GM18499 (cell line): ENCODE results near the gene EVA1C.
"Not testable (repeated sequence)": the region's sequence is repeated elsewhere in the genome, so short reads cannot be mapped to it uniquely, and the experiment has no call there.

Source experiments
- ATAC-seq: cut with Tn5 transposase; IDR thresholded peaks from one replicate; pipeline ENCODE4 v1.9.1; 2021; ENCODE audit warnings: moderate number of reproducible peaks; ENCODE audit not compliant: insufficient read depth, unreplicated experiment

The EVA1C gene

DNA sequence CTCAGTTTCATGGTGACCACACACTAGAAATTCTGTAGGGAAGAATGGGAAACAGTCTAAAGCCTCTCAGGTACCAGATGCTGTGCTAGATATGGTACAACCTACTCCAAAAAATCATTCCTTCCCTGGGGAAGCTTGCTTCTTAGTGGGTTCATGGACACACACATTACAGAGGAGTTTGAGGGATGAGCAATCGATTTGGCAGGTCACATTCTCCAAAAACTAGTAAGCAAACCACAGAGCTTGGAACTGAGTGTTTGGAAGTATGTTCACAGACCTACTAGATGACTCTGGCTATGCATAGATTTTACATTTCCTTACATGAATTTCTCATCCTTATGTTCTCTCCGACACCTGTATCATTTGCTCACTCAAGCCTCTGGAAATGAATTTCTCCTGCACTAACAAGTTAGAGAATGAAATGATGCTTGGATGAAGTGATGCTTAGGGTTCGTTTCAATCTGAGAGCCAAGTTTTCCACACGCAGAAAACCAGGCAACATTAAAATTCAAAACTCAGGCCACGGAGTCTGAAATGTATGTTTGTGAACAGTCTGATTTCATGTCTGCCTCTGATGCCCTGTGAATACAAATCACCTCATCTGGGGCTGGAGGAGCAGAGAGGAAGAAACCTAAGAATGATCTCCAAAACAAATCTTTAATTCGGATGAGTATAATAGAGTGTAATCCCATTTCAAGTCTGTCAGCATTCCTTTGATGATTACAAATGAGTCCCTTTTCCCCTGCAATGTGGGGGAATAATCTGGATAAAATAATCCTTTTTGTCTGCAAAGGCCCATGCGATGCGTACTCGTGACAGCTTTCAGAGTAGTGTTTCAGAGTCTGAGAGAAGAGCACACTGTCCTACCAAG lies 11.0 kb downstream of the EVA1C start:
- ATAC-seq = no peak

DNA sequence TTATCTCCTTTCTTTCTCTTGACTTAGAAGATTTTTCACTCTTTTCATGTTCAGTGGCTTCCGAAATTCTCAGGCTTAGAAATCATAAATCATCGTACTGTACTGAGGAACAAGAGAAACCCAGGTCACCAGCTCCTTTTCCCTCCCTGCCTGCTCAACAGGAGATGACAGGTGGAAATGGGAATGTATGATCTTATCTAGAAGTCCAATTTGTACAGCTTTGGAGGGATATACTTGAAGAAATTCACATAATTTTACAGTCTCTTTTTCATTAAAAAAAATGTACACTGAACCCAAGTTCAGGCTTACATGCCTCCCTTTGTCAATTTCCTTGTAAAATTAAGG lies 11.7 kb downstream of the EVA1C start:
- no peak for ATAC-seq

- ATAC-seq = no peak
Observed at GRCh38 chr21:32424674-32425073, 12.2 kb downstream of the EVA1C start.

DNA sequence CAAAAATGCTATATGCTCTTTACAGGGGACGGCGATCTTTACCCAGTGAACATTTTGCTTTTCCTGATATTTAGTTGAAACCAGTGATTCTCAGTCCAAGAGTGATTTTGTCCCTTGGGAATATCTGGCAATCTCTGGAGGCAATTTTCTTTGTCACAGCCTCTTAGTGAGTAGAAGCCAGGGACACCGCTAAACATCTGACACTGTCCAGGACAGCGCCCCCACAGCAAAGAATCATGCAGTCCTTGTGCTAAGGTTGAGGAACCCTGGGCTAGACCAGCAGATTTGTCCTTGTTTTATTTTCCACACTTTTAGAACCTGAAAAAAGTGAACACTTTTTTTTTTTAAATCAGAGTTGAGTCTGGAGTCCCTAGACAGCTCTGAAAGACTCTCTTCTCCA lies 13.1 kb downstream of the EVA1C start:
- ATAC-seq = no peak

- ATAC-seq = no peak
Observed at GRCh38 chr21:32426066-32426465, 13.6 kb downstream of the EVA1C start.

- ATAC-seq = no peak
Observed at GRCh38 chr21:32426592-32427051, 14.1 kb downstream of the EVA1C start.

DNA sequence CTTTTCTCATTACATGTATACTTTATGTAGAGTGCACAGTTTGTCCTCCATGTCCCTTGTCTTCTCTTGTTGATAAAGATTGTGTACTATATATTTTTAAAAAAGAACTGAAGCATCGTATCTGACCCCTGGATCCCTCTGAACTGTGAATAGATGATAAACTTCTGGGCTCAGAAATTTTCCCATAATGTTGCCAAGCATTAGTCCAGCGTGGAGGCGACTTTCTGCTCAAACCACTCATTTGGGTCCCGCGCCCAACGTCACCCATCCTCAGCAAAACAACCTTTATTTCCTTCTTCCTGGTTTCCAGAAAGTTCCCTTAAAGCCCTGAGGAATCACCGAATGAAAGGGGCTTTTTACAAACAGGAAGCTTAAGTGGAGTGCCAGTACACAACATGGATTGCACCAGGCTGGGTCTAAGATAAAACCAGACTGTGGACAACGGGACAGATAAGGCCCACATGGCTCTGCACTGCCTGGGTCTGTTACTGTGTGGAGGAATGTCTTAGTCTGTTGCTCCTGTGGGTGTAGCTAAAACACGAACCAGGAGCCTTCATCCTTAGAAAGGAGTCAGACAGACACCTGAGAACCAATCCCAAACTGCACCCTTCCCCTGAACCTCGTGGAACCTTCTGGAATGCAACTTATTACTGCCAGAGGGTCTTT lies 15.6 kb downstream of the EVA1C start:
- no peak for ATAC-seq

- not testable (repeated sequence) for ATAC-seq
Observed at GRCh38 chr21:32432982-32433660, 20.6 kb downstream of the EVA1C start.

DNA sequence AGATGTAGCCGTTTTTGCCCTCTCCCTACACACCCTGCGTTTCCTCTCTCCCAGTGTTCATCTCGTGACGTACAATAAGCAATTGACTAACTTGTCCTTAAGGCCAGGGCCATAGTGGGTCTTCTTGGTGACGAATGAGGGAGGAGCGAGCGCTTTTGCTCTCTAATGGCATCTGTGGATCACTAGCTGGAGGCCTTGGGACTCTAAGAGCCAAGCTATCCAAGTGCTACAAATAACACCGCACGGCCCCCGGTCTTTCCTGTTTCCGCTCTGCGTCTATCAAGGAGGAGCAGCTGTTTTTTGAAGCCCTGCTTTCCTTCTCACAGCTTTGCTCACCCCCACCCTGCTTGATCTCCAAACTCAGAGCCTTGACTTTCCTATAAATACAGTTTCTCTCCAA lies 25.2 kb downstream of the EVA1C start:
- ATAC-seq = no peak

- no peak for ATAC-seq
Observed at GRCh38 chr21:32442566-32443318, 30.2 kb downstream of the EVA1C start.

DNA sequence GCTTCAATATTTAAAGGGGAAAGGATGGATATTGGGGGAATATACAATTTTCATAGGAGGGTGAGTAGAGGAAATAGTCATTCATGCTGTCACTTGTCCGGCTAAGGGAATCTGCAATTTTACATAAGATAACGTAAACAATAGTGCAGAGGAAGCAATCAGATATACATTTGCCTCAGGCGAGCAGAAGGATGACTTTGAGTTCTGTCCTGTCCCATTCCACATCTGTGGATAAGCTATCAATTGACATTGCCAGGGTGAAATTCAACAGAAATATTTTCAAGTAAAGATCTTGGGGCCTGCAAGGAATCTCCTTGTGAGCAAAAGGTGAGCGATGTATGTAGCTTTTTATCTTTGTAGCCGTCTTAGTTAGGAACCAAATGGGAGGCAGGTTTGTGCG lies 32.6 kb downstream of the EVA1C start:
- ATAC-seq = no peak

DNA sequence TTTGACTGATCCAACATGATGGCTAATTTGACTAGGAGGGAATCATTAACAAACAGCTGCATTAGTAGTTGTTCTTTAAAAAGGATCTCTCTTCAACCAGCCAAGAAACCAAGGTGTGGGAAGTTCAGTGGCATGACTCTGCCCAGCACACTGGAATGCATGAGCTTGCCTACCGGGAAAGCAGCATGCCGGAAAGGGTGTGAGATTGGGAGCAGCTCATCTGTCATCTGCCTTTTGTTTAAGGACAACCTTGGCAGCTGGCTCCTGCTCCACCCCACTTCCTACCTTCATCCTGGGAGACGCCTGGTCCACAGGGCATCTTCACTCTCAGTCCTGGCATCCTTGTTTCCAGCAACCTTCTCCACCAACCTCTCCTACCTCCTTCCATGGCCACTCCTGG lies 33.9 kb downstream of the EVA1C start:
- ATAC-seq = not testable (repeated sequence)

DNA sequence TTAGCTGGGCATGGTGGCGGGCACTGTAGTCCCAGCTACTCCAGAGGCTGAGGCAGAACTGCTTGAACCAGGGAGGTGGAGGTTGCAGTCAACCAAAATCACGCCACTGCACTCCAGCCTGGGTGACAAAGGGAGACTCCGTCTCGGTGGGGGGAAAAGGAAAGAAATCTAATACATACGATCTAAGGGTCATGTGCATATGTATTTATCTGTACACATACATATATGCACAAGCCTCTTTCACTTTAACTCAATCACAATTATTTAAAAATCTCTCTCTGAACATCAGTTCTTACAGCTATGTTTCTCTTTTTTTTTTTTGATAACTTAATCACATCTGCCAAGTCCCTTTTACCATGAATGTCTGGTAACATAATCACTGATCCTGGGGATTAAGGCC lies 34.7 kb downstream of the EVA1C start:
- no peak for ATAC-seq

- ATAC-seq = no peak
Observed at GRCh38 chr21:32448803-32449594, 36.5 kb downstream of the EVA1C start.

DNA sequence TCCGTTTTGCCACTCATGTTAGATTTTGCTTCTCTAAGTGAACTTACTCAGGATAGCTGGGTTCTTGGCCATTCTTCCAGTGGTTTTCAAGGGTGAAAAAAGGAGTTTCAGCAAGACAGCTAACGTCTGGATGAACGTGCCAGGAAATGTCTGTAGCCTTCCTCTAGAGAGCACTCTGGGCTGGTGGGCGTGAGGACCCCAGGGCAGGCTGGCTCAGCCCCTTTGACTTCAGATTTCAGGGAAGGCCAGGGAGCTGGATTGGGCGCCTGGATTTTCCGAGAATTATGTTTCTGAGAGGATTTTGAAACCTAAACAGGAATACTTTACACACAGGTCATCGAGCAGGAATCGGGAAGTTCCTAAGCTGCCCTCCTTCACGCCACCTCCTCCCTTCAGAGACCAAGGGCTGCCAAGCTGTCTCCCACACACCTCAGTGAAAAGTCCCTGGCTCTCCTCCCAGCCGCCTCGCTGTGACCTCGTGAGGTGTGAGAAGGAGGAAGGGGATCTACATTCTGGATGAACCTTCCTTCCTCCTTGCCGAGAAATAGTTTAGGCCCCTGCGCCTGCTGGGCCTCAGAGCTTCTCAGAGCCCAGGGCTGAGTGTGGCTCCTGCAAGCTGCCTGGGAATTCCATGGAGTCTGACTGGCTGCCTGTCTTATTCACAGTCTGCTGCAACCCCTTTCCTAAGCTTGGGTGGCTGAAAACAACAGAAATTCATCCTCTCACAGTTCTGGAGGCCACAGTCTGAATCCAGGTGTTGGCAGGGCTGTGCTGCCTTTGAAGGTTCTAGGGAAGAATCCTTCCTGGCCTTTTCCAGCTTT lies 38.6 kb downstream of the EVA1C start:
- not testable (repeated sequence) for ATAC-seq

- ATAC-seq = not testable (repeated sequence)
Observed at GRCh38 chr21:32452191-32452590, 39.7 kb downstream of the EVA1C start.

GRCh38 chr21:32452641-32453040 lies 40.1 kb downstream of the EVA1C start:
- no peak for ATAC-seq

DNA sequence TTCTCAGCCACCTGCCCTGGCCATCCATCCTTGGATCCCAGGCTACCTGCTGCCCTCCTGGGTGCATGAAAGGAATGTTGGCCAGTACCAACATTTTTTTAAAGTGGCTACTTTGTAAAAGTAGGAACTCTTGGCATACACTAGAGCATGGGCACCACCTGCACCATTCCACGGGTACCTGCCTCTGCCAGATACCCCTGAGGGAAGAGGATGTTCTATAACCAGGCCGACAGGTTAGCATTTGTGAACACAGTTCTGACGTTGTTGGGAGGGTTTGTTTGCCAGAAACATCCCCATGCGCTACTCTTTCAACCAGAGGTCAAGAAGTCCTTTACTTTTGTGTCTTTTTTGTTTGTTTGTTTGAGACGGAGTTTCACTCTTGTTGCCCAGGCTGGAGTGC lies 43.0 kb downstream of the EVA1C start:
- no peak for ATAC-seq

GRCh38 chr21:32456497-32456918 lies 44.0 kb downstream of the EVA1C start:
- ATAC-seq = no peak
